ENCODE results near the gene PEX5L.

PEX5L gene

DNA sequence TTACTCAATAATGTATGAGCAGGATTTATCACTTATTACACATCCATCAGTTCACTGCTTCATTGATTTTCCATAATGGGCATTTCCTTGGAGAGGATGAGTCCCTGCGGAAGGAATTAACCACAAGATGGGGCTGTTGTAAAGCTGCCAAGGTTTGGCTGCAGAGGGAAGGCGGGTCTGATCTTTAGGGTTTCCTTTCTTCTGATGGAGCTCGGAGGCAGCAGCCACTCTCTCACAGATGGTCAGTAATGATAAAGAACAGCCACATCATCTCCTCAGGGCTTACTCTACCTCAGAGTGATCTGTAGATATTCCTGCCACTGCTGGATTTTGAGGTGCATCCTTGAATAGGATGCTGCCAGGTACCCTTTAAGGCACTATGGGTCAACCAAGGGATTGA is 268.7 kb downstream of the PEX5L start:
- DNase-seq, result no peak

- DNase-seq, result no peak
Measured at GRCh38 chr3:179766416-179767133, 270.2 kb downstream of the PEX5L start.

DNA sequence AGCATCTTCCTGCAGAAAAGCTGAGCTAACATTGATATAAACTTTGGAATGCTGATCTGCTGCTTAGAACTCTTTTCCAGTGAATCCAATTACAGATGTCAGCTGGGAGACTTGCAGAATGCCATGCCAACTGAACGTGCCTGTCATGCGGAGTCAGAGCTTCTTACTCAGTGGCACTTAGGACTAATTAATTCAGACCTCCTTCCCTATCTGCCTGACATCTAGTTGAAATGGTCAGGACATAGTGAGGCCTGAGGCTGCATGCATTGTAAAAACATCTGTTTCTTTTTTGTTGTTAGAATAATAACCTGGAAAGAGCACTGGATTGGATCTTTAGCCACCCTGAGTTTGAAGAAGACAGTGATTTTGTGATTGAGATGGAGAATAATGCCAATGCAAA is 271.3 kb downstream of the PEX5L start:
- DNase-seq, result no peak

DNA sequence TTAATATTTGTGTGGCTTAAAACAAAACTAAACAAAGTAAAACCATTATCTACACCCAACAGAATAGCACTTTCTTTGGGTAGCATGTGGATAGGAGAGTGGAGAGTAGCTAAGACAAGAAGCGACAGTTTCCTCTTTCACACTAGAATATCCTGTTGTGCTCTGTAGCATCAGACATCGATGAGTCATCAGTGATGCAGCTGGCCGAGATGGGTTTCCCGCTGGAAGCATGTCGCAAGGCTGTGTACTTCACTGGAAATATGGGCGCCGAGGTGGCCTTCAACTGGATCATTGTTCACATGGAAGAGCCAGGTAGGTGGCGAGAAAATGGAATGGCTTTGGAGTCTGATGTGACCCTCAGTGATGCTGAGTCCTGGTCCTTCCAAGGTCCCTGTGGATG is 275.8 kb downstream of the PEX5L start:
- no peak for DNase-seq

GRCh38 chr3:179750720-179751328 is 285.9 kb downstream of the PEX5L start:
- no peak for DNase-seq

DNA sequence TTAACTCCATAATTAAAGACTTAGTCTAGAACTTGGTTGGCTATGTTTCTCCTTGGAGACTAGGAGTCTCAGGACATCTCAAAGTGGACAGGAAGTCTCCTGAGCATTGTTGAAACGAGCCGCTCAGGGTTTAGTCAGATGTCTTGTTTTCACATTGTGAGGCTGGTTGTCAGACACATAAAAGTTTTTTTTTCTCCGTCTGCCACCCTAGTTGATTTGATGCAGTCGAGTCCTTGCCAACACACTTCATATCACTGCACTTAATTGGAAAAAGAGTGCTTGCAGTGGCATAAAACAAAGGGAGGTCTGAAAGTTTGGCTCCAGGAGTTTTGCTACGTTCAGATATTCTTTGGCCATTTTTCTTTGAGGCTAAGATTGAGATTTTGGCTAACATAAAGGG is 291.0 kb downstream of the PEX5L start:
- no peak for DNase-seq

DNA sequence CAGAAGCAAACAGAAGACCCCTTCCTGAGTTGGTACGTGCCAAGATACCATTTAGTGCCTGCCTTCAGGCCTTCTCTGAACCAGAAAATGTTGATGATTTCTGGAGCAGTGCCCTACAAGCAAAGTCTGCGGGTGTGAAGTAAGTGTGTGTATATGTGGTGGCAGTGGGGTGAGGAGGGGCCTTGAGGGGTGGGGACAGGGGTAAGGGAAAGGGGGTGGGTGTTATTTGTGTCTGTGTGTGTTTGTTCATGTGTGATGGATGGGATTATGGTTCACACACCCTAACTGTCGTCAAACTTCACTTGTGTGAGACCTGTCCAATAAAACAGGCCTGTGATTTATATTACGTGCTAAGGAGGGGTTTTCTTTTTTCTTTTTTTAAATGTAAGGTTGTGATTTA is 291.7 kb downstream of the PEX5L start:
- DNase-seq, result no peak

Data from activated gamma-delta T cell treated with Interleukin-2 at 50 U/mL for 16 hours (primary cell).